HEK293T (cell line): ENCODE data around the gene IFI27L1.

Experiments
- CTCF ChIA-PET: fragments of 350-600 bp; formaldehyde crosslinking; extraction: SDS; loops from one replicate; lab custom pipeline; 2021; ENCODE audit warnings: antibody characterized with exemption, inconsistent platforms; lab: Yijun Ruan, JAX
- POLR2A ChIA-PET: fragments of 350-600 bp; formaldehyde crosslinking; extraction: SDS; loops from one replicate; lab custom pipeline; 2020; ENCODE audit warnings: antibody characterized with exemption, inconsistent platforms; lab: Yijun Ruan, JAX
- DNase-seq: peaks from one replicate; pipeline ENCODE4 v3.0.0; 2012; ENCODE audit warnings: mixed read lengths; ENCODE audit errors: extremely low spot score
- ARNT ChIP-seq: fragments of 450-650 bp; IDR thresholded peaks from 2 replicates; pipeline ENCODE4 v1.6.1; 2017; ENCODE audit warnings: mild to moderate bottlenecking
- BHLHE40 ChIP-seq: fragments of 450-650 bp; IDR thresholded peaks from 2 replicates; pipeline ENCODE4 v1.6.1; 2016; ENCODE audit warnings: mild to moderate bottlenecking, moderate library complexity, borderline replicate concordance
- CTBP1 ChIP-seq: fragments of 450-650 bp; IDR thresholded peaks from 2 replicates; pipeline ENCODE4 v1.6.1; 2016; ENCODE audit warnings: borderline replicate concordance
- ELF4 ChIP-seq: fragments of 450-650 bp; IDR thresholded peaks from 2 replicates; pipeline ENCODE4 v1.6.1; 2017; ENCODE audit warnings: antibody characterized with exemption
- FOXA1 ChIP-seq: fragments of 450-650 bp; IDR thresholded peaks from 2 replicates; pipeline ENCODE4 v1.6.1; 2016; ENCODE audit warnings: mild to moderate bottlenecking
- FOXK2 ChIP-seq: fragments of 450-650 bp; IDR thresholded peaks from 2 replicates; pipeline ENCODE4 v1.6.1; 2016; ENCODE audit warnings: mild to moderate bottlenecking
- FOXM1 ChIP-seq: fragments of 450-650 bp; IDR thresholded peaks from 2 replicates; pipeline ENCODE4 v1.6.1; 2017; ENCODE audit warnings: mild to moderate bottlenecking, borderline replicate concordance
- HDGF ChIP-seq: fragments of 450-650 bp; IDR thresholded peaks from 2 replicates; pipeline ENCODE4 v1.6.1; 2017; ENCODE audit warnings: antibody characterized with exemption, borderline replicate concordance
- L3MBTL2 ChIP-seq: fragments of 450-650 bp; conservative IDR thresholded peaks from 2 replicates; pipeline ENCODE4 v1.6.1; 2016; ENCODE audit warnings: mild to moderate bottlenecking
- LEF1 ChIP-seq: fragments of 450-650 bp; IDR thresholded peaks from 2 replicates; pipeline ENCODE4 v1.6.1; 2017; ENCODE audit warnings: mild to moderate bottlenecking, borderline replicate concordance
- NFRKB ChIP-seq: fragments of 450-650 bp; IDR thresholded peaks from 2 replicates; pipeline ENCODE4 v1.6.1; 2016; ENCODE audit warnings: mild to moderate bottlenecking, moderate library complexity
- PKNOX1 ChIP-seq: fragments of 450-650 bp; IDR thresholded peaks from 2 replicates; pipeline ENCODE4 v1.6.1; 2016
- SP1 ChIP-seq: fragments of 450-650 bp; IDR thresholded peaks from 2 replicates; pipeline ENCODE4 v1.6.1; 2017
- SUZ12 ChIP-seq: fragments of 450-650 bp; IDR thresholded peaks from 2 replicates; pipeline ENCODE4 v1.6.1; 2016; ENCODE audit warnings: mild to moderate bottlenecking
- TARDBP ChIP-seq: fragments of 450-650 bp; IDR thresholded peaks from 2 replicates; pipeline ENCODE4 v1.6.1; 2016
- ZNF384 ChIP-seq: fragments of 450-650 bp; IDR thresholded peaks from 2 replicates; pipeline ENCODE4 v1.6.1; 2016

The IFI27L1 gene

DNA sequence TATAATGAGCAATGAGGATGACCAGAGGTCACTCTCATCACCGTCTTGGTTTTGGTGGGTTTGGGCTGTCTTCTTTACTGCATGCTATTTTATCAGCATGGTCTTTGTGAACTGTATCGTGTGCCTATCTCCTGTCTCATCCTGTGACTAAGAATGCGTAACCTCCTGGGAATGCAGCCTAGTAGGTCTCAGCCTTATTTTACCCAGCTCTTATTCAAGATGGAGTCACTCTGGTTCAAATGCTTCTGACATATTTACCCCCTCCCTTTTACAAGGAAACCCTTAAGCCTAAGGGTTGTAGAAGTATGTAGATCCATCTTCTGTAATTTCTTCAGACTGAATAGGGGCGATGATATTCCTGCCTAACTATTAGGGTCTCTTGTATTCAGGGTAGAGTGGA, 8.4 kb downstream of the IFI27L1 start:
- ChIA-PET POLR2A (interaction anchor here (1.0 kb wide), 1 partner anchor 11 kb away, joined by 3 read pairs; no protein-coding TSS in a partner anchor), CTCF (no interaction called here)
- DNase-seq: no peak
- TF ChIP-seq NFRKB: no peak
- no peak for TF ChIP-seq BHLHE40
- no peak for TF ChIP-seq ARNT
- TF ChIP-seq FOXA1: no peak
- TF ChIP-seq FOXM1: no peak
- TF ChIP-seq HDGF: no peak

DNA sequence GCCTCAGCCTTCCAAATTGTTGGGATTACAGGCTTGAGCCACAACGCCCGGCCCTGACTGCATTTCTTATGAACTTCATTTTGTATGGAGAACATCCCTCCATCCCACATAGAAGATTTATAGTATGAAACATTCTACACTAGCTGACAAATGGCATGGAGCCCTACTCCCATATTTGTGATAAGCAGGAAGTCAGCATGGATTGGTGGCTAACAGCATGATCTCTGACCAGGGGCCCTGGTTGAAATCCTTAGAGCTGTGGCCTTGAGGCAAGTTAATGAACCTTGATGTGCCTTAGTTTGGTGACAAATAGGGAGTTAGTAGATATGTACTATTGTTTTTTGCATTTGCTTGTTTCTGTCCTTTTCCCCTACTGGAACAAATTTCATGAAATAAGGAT, 12.3 kb downstream of the IFI27L1 start:
- CTCF ChIA-PET: interaction anchor here (0.6 kb wide), 2 partner anchors 218 to 910 kb away, joined by 3 read pairs; no protein-coding TSS in a partner anchor
- POLR2A ChIA-PET: no interaction called here
- TF ChIP-seq FOXA1 (no peak), NFRKB (no peak), FOXK2 (no peak), ARNT (no peak), LEF1 (no peak), L3MBTL2 (no peak), CTBP1 (no peak), HDGF (no peak), ZNF384 (no peak), FOXM1 (no peak), SUZ12 (no peak), PKNOX1 (no peak), BHLHE40 (no peak), TARDBP (no peak), SP1 (no peak)
- DNase-seq: no peak

DNA sequence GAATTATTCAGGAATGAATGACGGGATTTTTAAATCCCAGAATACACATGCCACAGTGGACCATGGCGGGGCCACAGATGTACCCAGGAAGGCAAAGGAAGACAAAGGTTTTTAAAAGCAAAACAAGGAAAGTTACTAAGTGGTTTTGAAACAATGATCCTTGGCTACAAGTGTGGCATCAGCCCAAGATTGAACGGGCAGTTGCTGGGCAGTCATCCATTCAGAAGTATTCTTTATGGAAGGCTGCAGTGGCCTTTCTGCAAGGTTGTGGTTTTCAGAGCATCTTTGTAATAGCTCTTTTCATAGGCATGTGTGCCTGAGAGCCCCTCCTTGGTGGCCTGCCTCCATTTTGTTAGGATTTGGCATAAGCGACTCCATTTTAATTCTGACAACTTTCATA, 16.0 kb downstream of the IFI27L1 start:
- no peak for DNase-seq
- CTCF ChIA-PET: no interaction called here
- POLR2A ChIA-PET: no interaction called here
- TF ChIP-seq FOXK2 (no peak), ELF4 (no peak), SP1 (no peak), SUZ12 (no peak), ARNT (no peak), LEF1 (no peak), NFRKB (no peak), PKNOX1 (no peak), TARDBP (no peak), L3MBTL2 (no peak), FOXM1 (no peak)

DNA sequence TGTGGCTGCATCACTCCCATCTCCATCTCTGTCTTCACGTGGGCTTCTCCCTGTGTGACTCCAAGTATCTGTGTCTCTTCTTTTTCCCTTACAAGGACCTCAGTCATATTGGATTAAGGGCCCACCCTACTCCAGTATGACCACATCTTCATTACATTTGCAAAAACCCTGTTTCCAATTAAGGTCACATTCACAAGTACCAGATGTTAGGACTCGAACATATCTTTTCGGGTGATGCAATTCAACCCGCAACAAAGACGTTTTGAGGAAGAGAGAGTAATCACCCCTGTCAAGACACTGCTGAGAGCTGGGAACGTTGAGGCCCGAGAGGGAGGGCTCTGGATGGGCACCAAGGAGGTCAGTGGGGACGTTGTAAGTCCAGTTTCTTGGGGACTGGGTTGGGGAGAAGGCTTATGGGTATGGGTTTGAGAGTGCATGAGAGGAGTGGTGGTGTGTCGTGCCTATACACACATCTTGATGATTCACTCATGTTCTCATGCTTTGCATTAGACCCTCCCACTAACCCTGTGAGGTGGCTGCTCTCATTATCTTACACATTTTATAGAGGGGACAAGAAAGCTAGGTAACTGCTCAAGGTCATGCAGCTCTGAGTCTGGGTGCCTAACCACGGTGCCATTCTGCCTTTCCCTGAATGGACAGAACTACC, 17.3 kb downstream of the IFI27L1 start:
- CTCF ChIA-PET: no interaction called here
- DNase-seq: no peak
- POLR2A ChIA-PET: no interaction called here
- TF ChIP-seq NFRKB: no peak
- no peak for TF ChIP-seq SUZ12
- no peak for TF ChIP-seq CTBP1
- TF ChIP-seq BHLHE40: no peak
- TF ChIP-seq LEF1: no peak
- TF ChIP-seq FOXK2: no peak
- TF ChIP-seq L3MBTL2: no peak
- TF ChIP-seq HDGF: no peak
- no peak for TF ChIP-seq PKNOX1
- no peak for TF ChIP-seq FOXM1
- TF ChIP-seq ARNT: no peak
- TF ChIP-seq SP1: no peak
- no peak for TF ChIP-seq FOXA1

- ChIA-PET POLR2A (no interaction called here), CTCF (no interaction called here)
- no peak for DNase-seq
- TF ChIP-seq CTBP1: no peak
- no peak for TF ChIP-seq FOXM1
- no peak for TF ChIP-seq ZNF384
- TF ChIP-seq FOXK2: no peak
- TF ChIP-seq HDGF: no peak
- TF ChIP-seq LEF1: no peak
- no peak for TF ChIP-seq SP1
- no peak for TF ChIP-seq ARNT
- no peak for TF ChIP-seq PKNOX1
- no peak for TF ChIP-seq FOXA1
- no peak for TF ChIP-seq TARDBP
- TF ChIP-seq SUZ12: no peak
- TF ChIP-seq ELF4: no peak
- no peak for TF ChIP-seq NFRKB
- no peak for TF ChIP-seq BHLHE40
- TF ChIP-seq L3MBTL2: no peak
Observed at GRCh38 chr14:94099006-94099405, 17.9 kb downstream of the IFI27L1 start.
